Mucosa of rectum (tissue), 2 donors: ENCODE measurements around the gene STX10.

Experiments used
- H3K27ac ChIP-seq, 2 donors: one replicate each; pipeline ENCODE4 v1.7.0; 2013; ENCODE audit warnings: inconsistent platforms in 2 of 2, low read depth in 2 of 2, low read length in 2 of 2
- H3K27me3 ChIP-seq, 2 donors: one replicate each; pipeline ENCODE4 v1.7.0; 2013; ENCODE audit warnings: low read length in 2 of 2; ENCODE audit not compliant: control insufficient read depth in 2 of 2, insufficient read depth in 2 of 2
- H3K36me3 ChIP-seq, 2 donors: one replicate each; pipeline ENCODE4 v1.7.0; 2013; ENCODE audit warnings: low read length in 2 of 2; ENCODE audit not compliant: control insufficient read depth in 2 of 2, insufficient read depth in 2 of 2
- H3K4me1 ChIP-seq, 2 donors: one replicate each; pipeline ENCODE4 v1.7.0; 2013; ENCODE audit warnings: low read length in 2 of 2, mild to moderate bottlenecking in 1 of 2; ENCODE audit not compliant: control insufficient read depth in 2 of 2, insufficient read depth in 2 of 2
- H3K4me3 ChIP-seq, 2 donors: one replicate each; pipeline ENCODE4 v1.7.0; 2013; ENCODE audit warnings: low read length in 2 of 2
- H3K9ac ChIP-seq, 2 donors: one replicate each; pipeline ENCODE4 v1.7.0; 2013; ENCODE audit warnings: low read length in 2 of 2, low read depth in 1 of 2, mild to moderate bottlenecking in 1 of 2
- H3K9me3 ChIP-seq, 2 donors: one replicate each; pipeline ENCODE4 v1.7.0; 2013; ENCODE audit warnings: low read length in 2 of 2; ENCODE audit not compliant: control insufficient read depth in 2 of 2
- donor health status: healthy.
- donor health status: Normal muscosa, but diverticular disease.

Gene STX10

DNA sequence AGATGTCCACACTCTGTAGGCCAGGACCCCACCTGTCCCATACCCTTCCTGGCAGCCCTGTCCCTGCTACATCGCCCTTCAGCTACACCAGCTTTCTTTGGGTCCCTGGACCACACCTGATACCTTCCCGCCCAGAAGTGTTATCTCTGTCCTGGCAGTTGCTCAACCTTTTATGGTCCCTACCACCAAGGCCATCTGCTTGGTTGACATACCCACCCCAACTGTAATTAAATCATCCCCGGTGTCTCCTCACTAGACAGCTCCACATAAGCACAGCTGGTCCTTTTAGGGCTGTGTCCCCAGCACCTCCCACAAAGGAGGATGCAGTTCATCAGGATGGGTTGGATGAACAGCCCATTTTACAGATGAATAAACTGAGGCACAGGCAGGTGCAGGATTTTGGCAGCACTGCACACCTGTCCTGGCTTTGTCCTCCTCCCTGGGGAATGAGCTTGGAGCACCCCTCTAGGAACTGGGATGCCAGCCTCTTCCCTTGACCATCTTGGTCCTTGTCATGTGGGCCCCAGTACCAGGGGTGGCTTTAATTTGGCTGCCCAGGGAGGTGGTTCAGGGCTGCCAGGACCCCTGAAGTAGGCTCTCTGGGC, 19.2 kb downstream of the STX10 start:
- Histone ChIP-seq H3K9ac (no peak overlapping the region), H3K4me3 (no peak overlapping the region), H3K4me1 (peaks cover 0 to 3% of the 10 kb centered on the region in 2 donors), H3K27ac (no peak overlapping the region), H3K36me3 (peaks cover 9 to 17% of the 10 kb centered on the region in 2 donors), H3K9me3 (no peaks in the 10 kb centered on the region), H3K27me3 (no peaks in the 10 kb centered on the region)

GRCh38 chr19:13129384-13129783, 20.8 kb downstream of the STX10 start:
- H3K4me1 ChIP-seq: peaks cover 0 to 3% of the 10 kb centered on the region in 2 donors
- no peaks in the 10 kb centered on the region for H3K27me3 ChIP-seq
- H3K9me3 ChIP-seq: no peaks in the 10 kb centered on the region
- no peak overlapping the region for H3K4me3 ChIP-seq
- H3K9ac ChIP-seq: no peak overlapping the region
- no peak overlapping the region for H3K27ac ChIP-seq
- peaks cover 0 to 11% of the 10 kb centered on the region in 2 donors for H3K36me3 ChIP-seq

GRCh38 chr19:13128583-13128982, 21.6 kb downstream of the STX10 start:
- no peaks in the 10 kb centered on the region for H3K9me3 ChIP-seq
- H3K4me3 ChIP-seq: no peak overlapping the region
- H3K36me3 ChIP-seq: peaks cover 0 to 7% of the 10 kb centered on the region in 2 donors
- no peak overlapping the region for H3K27ac ChIP-seq
- no peak overlapping the region for H3K9ac ChIP-seq
- no peaks in the 10 kb centered on the region for H3K27me3 ChIP-seq
- peaks cover 0 to 3% of the 10 kb centered on the region in 2 donors for H3K4me1 ChIP-seq

GRCh38 chr19:13127811-13128575, 22.2 kb downstream of the STX10 start:
- Histone ChIP-seq H3K36me3 (peaks cover 0 to 5% of the 10 kb centered on the region in 2 donors), H3K4me3 (no peak overlapping the region), H3K9ac (no peak overlapping the region), H3K27me3 (no peaks in the 10 kb centered on the region), H3K4me1 (peaks cover 0 to 3% of the 10 kb centered on the region in 2 donors), H3K27ac (no peak overlapping the region), H3K9me3 (no peaks in the 10 kb centered on the region)

GRCh38 chr19:13127051-13127450, 23.1 kb downstream of the STX10 start:
- Histone ChIP-seq H3K9me3 (no peaks in the 10 kb centered on the region), H3K4me3 (no peak overlapping the region), H3K36me3 (peaks cover 0 to 7% of the 10 kb centered on the region in 2 donors), H3K27me3 (no peaks in the 10 kb centered on the region), H3K4me1 (peaks cover 0 to 3% of the 10 kb centered on the region in 2 donors), H3K9ac (no peak overlapping the region), H3K27ac (no peak overlapping the region)

- Histone ChIP-seq H3K9me3 (no peaks in the 10 kb centered on the region), H3K4me1 (peaks cover 11 to 12% of the 10 kb centered on the region in 2 donors), H3K9ac (no peak overlapping the region), H3K27ac (no peak overlapping the region), H3K27me3 (no peaks in the 10 kb centered on the region), H3K4me3 (no peak overlapping the region), H3K36me3 (peaks cover 0 to 9% of the 10 kb centered on the region in 2 donors)
Measured at GRCh38 chr19:13122980-13123957, 26.9 kb downstream of the STX10 start.

DNA sequence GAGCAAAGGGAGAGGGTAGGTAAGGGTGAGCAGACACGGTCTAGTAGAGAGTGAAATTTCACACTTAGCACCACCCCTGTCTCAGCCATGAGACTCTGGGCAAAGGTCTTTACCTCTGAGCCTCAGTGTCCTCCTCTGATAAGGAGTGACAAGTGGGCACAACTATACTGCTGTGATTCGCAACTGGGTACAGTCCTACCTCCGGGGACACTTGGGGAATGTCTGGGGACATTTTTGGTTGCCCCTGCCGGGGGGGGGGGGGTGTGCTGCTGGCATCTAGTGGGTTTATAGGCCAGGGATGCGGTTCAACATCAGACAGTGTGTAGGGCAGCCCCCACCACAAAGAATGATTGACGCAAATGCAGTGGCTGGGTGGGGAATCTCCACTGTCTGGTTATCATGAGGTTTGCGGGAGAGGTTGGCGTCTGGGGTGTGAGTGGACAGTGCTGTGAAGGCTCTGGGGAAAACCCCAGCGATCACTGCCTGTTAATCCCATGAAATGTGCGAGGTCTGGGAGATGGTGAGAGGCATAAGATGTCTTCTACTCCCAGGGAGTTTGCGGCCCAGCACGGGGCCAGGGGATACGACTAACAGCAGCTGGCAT, 27.8 kb downstream of the STX10 start:
- no peaks in the 10 kb centered on the region for H3K9me3 ChIP-seq
- no peak overlapping the region for H3K4me3 ChIP-seq
- no peak overlapping the region for H3K9ac ChIP-seq
- H3K36me3 ChIP-seq: peaks cover 0 to 9% of the 10 kb centered on the region in 2 donors
- no peak overlapping the region for H3K27ac ChIP-seq
- H3K4me1 ChIP-seq: peaks cover 11 to 12% of the 10 kb centered on the region in 2 donors
- no peaks in the 10 kb centered on the region for H3K27me3 ChIP-seq

DNA sequence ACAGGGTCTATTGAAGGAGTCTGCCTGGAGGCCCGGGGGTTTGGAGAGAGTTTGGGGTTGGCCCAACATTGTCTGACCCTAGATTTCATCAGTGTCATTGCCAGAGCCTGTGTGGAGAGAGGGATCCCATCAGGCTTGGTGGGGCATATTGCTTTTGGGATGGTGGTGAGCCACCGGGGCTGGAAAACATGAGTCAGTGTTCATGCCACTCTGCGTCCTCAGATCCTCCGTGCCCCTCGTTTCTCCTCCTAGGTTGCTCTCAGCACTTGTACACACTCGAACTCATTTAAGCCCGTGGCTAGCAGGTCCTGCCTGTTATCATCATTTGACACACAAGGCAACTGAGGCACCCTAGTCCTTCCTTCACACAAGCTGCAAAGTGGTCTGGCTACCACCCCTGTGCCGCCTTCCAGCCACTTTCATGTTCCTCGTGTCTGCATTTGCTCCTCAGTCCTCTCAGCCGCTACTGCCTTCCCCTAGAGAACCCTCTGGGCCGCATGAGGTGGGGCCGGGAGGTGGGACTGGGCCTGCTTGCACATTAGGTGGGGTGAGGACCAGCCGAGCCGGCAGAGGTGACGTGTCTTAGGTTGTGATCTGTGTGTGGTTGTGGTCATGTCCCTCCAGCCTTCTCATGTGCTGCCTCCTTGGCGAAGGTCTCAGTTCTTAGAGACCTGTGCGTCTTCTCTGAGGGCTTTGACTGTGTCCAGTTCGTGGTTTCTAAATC, 28.5 kb downstream of the STX10 start:
- Histone ChIP-seq H3K27me3 (no peaks in the 10 kb centered on the region), H3K9me3 (no peaks in the 10 kb centered on the region), H3K9ac (no peak overlapping the region), H3K27ac (no peak overlapping the region), H3K36me3 (peaks cover 0 to 9% of the 10 kb centered on the region in 2 donors), H3K4me1 (peaks cover 11 to 12% of the 10 kb centered on the region in 2 donors), H3K4me3 (no peak overlapping the region)

- Histone ChIP-seq H3K9ac (no peak overlapping the region), H3K36me3 (peaks cover 0 to 7% of the 10 kb centered on the region in 2 donors), H3K9me3 (no peaks in the 10 kb centered on the region), H3K4me1 (peaks cover 16% of the 10 kb centered on the region in 2 donors), H3K27me3 (no peaks in the 10 kb centered on the region), H3K4me3 (peak overlapping the region in 1 of 2 donors; percentile 20), H3K27ac (no peak overlapping the region)
Measured at GRCh38 chr19:13120817-13121216, 29.4 kb downstream of the STX10 start.
